RWPE1 (cell line): Measurements from ENCODE around the gene MUC3A.
"Not testable (repeated sequence)": the region's sequence is repeated elsewhere in the genome, so short reads cannot be mapped to it uniquely, and the experiment has no call there.

Source experiments
- CTCF ChIA-PET: fragments of 350-600 bp; sonication (Branson Sonifier 250); formaldehyde crosslinking; extraction: SDS; loops from one replicate; lab custom pipeline; 2021; lab: Yijun Ruan, JAX
- POLR2A ChIA-PET: fragments of 400-600 bp; formaldehyde crosslinking; extraction: SDS; loops from one replicate; lab custom pipeline; 2020; ENCODE audit warnings: antibody characterized with exemption; ENCODE audit not compliant: low non-redundant PET; lab: Yijun Ruan, JAX
- DNase-seq: peaks from one replicate; pipeline ENCODE4 v3.0.0; 2012; ENCODE audit warnings: low spot score
- H3K27ac ChIP-seq: fragments of 450-650 bp; 2 replicates; pipeline ENCODE4 v1.5.1; 2017
- TF ChIP-seq, protein P1 (sequence below): fragments of 450-650 bp; conservative IDR thresholded peaks from 2 replicates; pipeline ENCODE4 v1.5.1; 2017; ENCODE audit warnings: low read depth, mild to moderate bottlenecking

The MUC3A gene

DNA sequence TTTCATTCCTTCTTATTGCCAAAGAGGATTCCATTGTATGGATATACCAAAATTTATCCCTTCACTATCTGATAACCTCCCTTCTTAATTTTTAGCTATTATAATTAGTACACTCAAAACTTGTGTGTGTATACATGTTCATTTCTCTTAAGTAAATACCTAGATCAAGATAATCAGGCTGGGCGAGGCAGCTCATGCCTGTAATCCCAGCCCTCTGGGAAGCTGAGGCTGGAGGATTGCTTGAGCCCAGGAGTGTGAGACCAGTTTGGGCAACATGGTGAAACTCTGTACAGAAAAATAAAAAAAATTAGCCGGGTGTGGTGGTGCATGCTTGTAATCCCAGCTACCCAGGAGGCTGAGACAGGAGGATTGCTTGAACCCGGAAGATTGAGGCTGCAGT lies 37.9 kb upstream of the MUC3A start:
- DNase-seq: no peak
- no peak overlapping the region for H3K27ac ChIP-seq
- ChIA-PET POLR2A (no interaction called here), CTCF (no interaction called here)
- TF ChIP-seq, protein P1, sequence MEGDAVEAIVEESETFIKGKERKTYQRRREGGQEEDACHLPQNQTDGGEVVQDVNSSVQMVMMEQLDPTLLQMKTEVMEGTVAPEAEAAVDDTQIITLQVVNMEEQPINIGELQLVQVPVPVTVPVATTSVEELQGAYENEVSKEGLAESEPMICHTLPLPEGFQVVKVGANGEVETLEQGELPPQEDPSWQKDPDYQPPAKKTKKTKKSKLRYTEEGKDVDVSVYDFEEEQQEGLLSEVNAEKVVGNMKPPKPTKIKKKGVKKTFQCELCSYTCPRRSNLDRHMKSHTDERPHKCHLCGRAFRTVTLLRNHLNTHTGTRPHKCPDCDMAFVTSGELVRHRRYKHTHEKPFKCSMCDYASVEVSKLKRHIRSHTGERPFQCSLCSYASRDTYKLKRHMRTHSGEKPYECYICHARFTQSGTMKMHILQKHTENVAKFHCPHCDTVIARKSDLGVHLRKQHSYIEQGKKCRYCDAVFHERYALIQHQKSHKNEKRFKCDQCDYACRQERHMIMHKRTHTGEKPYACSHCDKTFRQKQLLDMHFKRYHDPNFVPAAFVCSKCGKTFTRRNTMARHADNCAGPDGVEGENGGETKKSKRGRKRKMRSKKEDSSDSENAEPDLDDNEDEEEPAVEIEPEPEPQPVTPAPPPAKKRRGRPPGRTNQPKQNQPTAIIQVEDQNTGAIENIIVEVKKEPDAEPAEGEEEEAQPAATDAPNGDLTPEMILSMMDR: no peak

- H3K27ac ChIP-seq: no peak overlapping the region
- CTCF ChIA-PET: no interaction called here
- POLR2A ChIA-PET: no interaction called here
- TF ChIP-seq, protein P1: no peak
- no peak for DNase-seq
These were observed 35.0 kb upstream of the MUC3A start for GRCh38 chr7:100914208-100914878.

GRCh38 chr7:100914879-100915447 lies 34.4 kb upstream of the MUC3A start:
- ChIA-PET CTCF (no interaction called here), POLR2A (no interaction called here)
- TF ChIP-seq, protein P1: no peak
- no peak overlapping the region for H3K27ac ChIP-seq
- DNase-seq: no peak

DNA sequence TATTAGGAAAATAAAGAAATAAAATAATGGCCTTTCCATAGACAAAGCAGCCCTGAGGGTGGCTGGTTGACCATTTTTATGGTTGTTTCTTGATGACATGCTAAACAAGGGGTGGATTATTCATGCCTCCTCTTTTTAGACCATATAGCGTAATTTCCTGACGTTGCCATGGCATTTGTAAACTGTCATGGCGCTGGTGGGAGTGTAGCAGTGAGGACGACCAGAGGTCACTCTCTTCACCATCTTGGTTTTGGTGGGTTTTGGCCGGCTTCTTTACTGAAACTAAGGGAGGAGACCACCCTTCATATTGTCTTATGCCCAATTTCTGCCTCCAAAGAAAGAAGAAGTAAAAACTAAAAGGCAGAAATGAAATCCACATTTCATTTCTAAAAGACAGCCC lies 30.0 kb upstream of the MUC3A start:
- H3K27ac ChIP-seq, POLR2A ChIA-PET, DNase-seq: not testable (repeated sequence)
- CTCF ChIA-PET: interaction anchor here (0.7 kb wide), 1 partner anchor 149 kb away, joined by 3 read pairs; no protein-coding TSS in a partner anchor

- H3K27ac ChIP-seq, DNase-seq, CTCF ChIA-PET, POLR2A ChIA-PET: not testable (repeated sequence)
These were observed 29.4 kb upstream of the MUC3A start for GRCh38 chr7:100919779-100920437.

DNA sequence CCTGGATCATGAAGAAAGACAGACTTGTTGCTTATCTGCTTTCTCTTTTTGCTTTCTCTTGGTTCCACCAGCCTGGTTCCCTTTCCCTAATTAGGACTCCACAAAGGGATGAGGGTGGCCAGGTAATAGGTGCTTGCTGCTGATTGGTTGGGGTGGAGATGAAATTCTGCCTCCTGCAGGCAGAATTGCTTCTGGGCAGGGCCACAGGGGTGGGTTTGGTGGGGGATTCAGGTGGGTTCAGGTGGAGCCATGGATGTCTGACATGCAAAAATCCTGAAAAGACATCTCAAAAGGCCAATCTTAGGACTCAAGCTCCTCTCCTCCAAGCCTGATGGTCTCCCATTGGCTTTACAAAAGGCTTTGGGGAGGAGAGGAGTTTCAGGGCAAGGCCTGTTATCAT lies 28.3 kb upstream of the MUC3A start:
- TF ChIP-seq, protein P1: no peak
- DNase-seq: no peak
- ChIA-PET CTCF (interaction anchor here (0.5 to 0.7 kb wide), 3 partner anchors 52 to 1309 kb away, joined by 3 to 4 read pairs (median 3); no protein-coding TSS in a partner anchor), POLR2A (no interaction called here)
- no peak overlapping the region for H3K27ac ChIP-seq

- POLR2A ChIA-PET, CTCF ChIA-PET, H3K27ac ChIP-seq, DNase-seq: not testable (repeated sequence)
These were observed 25.7 kb upstream of the MUC3A start for GRCh38 chr7:100923616-100924015.

DNA sequence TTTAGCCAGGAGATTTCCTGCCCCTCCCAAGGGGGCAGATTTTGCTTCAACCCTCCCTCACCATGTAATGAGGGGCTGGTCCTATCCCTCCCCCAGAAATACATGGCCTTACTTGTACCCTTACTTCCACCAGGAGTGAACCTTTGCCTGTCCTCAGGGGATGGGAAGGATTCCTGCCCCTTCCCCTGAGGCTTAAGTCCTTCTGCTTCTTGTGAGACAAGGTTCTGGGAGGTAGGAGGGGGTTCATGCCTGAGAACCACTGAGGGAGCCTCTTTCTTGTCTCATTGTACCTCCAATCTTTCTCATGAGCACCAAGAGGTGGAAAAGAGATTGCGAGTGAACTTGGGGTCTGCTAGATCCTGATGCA lies 19.5 kb upstream of the MUC3A start:
- H3K27ac ChIP-seq: no peak overlapping the region
- DNase-seq: no peak
- ChIA-PET CTCF (interaction anchor here (0.6 kb wide), 1 partner anchor 26 kb away, joined by 3 read pairs; no protein-coding TSS in a partner anchor), POLR2A (no interaction called here)
- TF ChIP-seq, protein P1: no peak
